Cardiac fibroblast (primary cell): ENCODE data around the gene PHACTR1.

Source experiments
- DNase-seq, 2 donors: peaks; one replicate each; pipeline versions ENCODE4 v3.0.0 to v3.0.0-alpha.2; 2010; ENCODE audit warnings: low read depth in 2 of 2
- H3K4me3 ChIP-seq, 2 donors: replicated peaks in 1 of 2; 1 replicate in 1 of 2; 2 replicates in 1 of 2; pipeline ENCODE4 v1.5.1; 2011; ENCODE audit warnings: low read depth in 2 of 2, low read length in 2 of 2, mild to moderate bottlenecking in 2 of 2, moderate library complexity in 1 of 2
- TF ChIP-seq, protein P1 (sequence below): IDR thresholded peaks from one replicate; pipeline ENCODE4 v1.5.1; 2011; ENCODE audit warnings: low read depth, mild to moderate bottlenecking, low read length, inconsistent platforms

PHACTR1 gene

DNA sequence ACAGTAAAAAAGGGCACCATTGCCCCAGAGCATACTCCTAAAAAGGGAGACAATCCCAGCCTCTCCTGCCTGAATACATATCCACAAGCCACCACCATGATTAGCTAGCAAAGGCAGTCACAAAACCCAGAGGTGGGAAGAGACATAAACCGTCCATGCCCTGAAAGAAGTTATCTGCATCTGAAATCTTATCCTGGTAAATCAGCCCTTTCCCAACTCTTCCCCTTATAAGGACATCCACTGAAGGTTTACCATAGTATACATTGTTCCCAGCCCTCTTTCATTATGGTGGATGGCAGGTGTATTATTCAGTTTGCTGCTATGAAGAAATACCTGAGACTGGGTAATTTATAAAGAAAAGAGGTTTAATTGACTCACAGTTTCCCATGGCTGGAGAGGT lies 516.5 kb downstream of the PHACTR1 start:
- no peak for DNase-seq
- H3K4me3 ChIP-seq, result no peak overlapping the region
- TF ChIP-seq, protein P1, sequence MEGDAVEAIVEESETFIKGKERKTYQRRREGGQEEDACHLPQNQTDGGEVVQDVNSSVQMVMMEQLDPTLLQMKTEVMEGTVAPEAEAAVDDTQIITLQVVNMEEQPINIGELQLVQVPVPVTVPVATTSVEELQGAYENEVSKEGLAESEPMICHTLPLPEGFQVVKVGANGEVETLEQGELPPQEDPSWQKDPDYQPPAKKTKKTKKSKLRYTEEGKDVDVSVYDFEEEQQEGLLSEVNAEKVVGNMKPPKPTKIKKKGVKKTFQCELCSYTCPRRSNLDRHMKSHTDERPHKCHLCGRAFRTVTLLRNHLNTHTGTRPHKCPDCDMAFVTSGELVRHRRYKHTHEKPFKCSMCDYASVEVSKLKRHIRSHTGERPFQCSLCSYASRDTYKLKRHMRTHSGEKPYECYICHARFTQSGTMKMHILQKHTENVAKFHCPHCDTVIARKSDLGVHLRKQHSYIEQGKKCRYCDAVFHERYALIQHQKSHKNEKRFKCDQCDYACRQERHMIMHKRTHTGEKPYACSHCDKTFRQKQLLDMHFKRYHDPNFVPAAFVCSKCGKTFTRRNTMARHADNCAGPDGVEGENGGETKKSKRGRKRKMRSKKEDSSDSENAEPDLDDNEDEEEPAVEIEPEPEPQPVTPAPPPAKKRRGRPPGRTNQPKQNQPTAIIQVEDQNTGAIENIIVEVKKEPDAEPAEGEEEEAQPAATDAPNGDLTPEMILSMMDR, result no peak

DNA sequence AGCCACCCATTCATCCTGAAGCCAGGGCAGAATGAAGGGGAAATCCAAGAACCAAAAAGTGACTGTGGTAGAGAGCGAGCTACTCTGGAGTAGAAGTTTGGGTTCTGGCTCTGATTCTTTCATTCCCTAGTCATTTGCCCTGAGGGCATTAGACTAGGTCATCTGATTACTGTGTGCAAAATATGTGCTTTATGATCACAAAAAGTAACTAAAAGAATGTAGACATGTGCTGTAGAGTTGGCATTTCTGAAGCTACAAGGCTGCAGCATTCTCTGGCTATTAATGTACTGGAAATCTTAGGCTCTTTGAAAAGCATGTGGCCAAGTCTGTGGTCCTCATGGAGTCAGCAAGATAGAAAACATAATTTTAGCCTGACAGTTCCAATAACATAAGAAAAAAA lies 517.6 kb downstream of the PHACTR1 start:
- DNase-seq, result no peak
- TF ChIP-seq, protein P1, result no peak
- H3K4me3 ChIP-seq, result no peak overlapping the region

DNA sequence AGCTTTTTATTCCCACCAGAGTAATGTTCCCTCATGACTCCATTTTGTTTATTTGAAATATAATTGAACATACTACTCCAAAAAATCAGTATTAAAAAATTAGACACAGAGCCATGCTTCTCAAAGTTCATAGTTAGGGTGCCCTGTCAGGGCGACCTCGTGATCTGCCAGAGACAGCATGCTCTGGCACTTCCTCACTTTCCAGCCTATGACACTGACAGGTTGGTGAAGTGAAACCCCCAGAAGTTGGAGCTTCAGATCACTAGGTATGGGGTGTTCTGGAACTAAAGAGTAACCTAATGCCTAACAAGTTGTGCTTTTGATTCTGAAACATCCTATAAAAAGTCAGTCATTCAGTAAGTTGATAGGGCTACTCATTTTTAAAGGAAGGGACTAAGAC lies 518.8 kb downstream of the PHACTR1 start:
- DNase-seq, result no peak
- TF ChIP-seq, protein P1, result no peak
- no peak overlapping the region for H3K4me3 ChIP-seq

DNA sequence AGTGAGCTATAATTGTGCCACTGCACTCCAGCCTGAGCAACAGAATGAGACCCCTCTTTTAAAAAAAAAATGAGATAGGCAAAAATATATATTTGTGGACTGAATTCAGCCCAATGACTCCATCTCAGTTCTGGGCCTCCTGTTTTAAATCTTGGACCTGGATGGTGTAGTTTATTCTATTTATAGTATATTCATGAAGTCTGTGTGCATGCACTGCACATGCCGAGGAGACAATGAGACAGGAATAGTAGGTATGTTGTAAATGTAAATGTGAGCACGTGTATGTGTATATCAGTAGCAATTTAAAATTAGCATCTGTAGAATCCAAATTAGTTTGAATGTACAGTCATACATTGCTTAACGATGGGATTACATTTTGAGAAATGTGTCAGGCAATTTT lies 520.8 kb downstream of the PHACTR1 start:
- no peak for DNase-seq
- H3K4me3 ChIP-seq, result no peak overlapping the region
- TF ChIP-seq, protein P1, result no peak

DNA sequence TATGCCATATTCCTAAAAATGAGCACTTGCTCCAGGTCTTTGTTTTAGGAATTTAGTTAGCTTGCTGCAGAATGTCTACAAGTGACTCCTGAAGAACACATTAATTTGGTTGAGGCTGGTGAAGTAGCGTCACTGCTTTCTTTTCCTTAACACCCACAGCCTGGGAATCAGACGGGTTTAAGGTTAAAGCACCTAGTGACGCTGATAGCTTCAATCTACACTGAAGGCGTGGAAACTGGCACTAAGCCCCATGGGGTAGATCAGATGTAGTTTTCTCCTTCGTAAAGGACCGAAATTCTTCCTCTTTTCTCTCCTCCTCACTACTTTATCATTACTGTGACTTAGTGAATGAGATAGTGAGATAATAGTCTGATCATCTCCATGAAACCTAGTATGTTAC lies 521.5 kb downstream of the PHACTR1 start:
- DNase-seq, result no peak
- H3K4me3 ChIP-seq, result no peak overlapping the region
- TF ChIP-seq, protein P1, result no peak

DNA sequence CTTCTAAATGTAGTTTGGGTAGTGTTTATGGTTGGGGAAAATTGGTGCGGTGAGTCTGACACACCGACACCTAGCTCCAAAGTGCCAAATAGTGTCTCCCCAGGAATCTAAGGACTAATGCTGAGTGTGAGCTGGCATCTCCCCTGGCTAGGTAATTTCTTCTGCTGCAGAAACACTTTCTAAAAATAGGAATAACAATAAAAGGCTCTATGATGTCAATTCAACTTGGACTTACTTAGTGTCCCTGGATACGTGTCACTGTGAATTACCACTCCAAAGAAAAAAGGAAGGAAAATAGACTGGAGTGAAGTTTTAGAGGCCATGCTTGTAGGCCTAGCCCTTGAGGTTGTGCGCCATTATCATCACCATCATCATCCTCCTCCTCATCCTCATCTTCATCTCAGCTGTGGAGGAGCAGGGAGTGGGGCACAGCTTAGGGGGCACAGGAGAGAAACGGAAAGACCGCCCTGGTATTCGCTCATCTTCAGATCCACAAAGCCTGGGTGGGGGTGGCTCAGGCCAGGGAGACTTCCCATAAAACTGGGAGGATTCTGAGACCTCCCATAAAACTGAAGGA lies 522.2 kb downstream of the PHACTR1 start:
- TF ChIP-seq, protein P1, result no peak
- no peak for DNase-seq
- H3K4me3 ChIP-seq, result no peak overlapping the region
